K562 (cell line): ENCODE results near the gene GP1BB. TPM values are rescaled to one million over a fixed set of nuclear protein-coding genes. Genes with fewer than 3 reads are reported as not detected.
A peak's percentile ranks its signal among the peaks of the same experiment; 100 is the strongest.

Experiments
- CC2D1A ChIP-seq: fragments of 450-650 bp; IDR thresholded peaks from 2 replicates; pipeline ENCODE4 v1.6.1; 2017; ENCODE audit warnings: mild to moderate bottlenecking
- HMGXB4 ChIP-seq: sonication (generic); formaldehyde crosslinking; IDR thresholded peaks from 2 replicates; pipeline ENCODE4 v1.8.1; 2023; ENCODE audit warnings: mild to moderate bottlenecking, missing genetic modification reagents
- MAX ChIP-seq: sonication (generic); formaldehyde crosslinking; IDR thresholded peaks from 2 replicates; pipeline ENCODE4 v1.9.0; 2022; ENCODE audit warnings: mild to moderate bottlenecking, missing genetic modification reagents
- MNT ChIP-seq, 2 experiments: fragments of 450-650 bp; conservative IDR thresholded peaks; 2 replicates each; pipeline ENCODE4 v1.6.1; 2017; ENCODE audit warnings: mild to moderate bottlenecking in 2 of 2, moderate library complexity in 2 of 2
- REST ChIP-seq, 2 experiments: fragments of 450-650 bp; formaldehyde crosslinking in 1 of 2; IDR thresholded peaks; 2 replicates each; pipeline versions ENCODE4 v1.4.0 to v1.6.1; 2014 to 2020; ENCODE audit warnings: mild to moderate bottlenecking in 2 of 2, borderline replicate concordance in 1 of 2, low read depth in 1 of 2
- SMAD1 ChIP-seq: fragments of 150-350 bp; IDR thresholded peaks from 2 replicates; pipeline ENCODE4 v1.6.1; 2014; ENCODE audit warnings: low read length, low read depth; ENCODE audit not compliant: partially characterized antibody
- SMARCC2 ChIP-seq: fragments of 450-650 bp; IDR thresholded peaks from 2 replicates; pipeline ENCODE4 v1.6.1; 2017; ENCODE audit warnings: antibody characterized with exemption, moderate library complexity, mild to moderate bottlenecking, low read depth
- TCF7L2 ChIP-seq: fragments of 150-350 bp; IDR thresholded peaks from 2 replicates; pipeline ENCODE4 v1.6.1; 2016; ENCODE audit warnings: low read depth, mild to moderate bottlenecking, low read length, moderate library complexity
- ZNF133 ChIP-seq: fragments of 250-450 bp; sonication (Bioruptor Pico); IDR thresholded peaks from 2 replicates; pipeline ENCODE4 v1.4.0; 2020; ENCODE audit warnings: mild to moderate bottlenecking
- ZNF512 ChIP-seq: IDR thresholded peaks from 2 replicates; pipeline ENCODE4 v1.6.1; 2016; ENCODE audit warnings: missing genetic modification characterization, missing compliant biosample characterization
- ZNF655 ChIP-seq: fragments of 250-450 bp; sonication (Bioruptor Pico); IDR thresholded peaks from 2 replicates; pipeline ENCODE4 v1.5.0; 2021
- polyA plus RNA-seq, 8 experiments: library from polyadenylated mRNA; depleted of rRNA in 4 of 8; stranded (reverse) in 5 of 8; unstranded in 3 of 8; fragments of >200 nt; fragmentation: Nextera tagmentation in 2 of 8; fragmentation: Illumina TruSeq in 1 of 8; extraction: Ambion mirVana in 2 of 8; extraction: Trizol in 1 of 8; gene quantifications; 2 replicates each; pipeline versions ENCODE4 v1.2.1 to v1.2.3, GENCODE V29; 2011 to 2014; ENCODE audit warnings: inconsistent platforms in 1 of 8, missing spikeins in 1 of 8
- total RNA-seq, 7 experiments: library from RNA; depleted of rRNA in 6 of 7; stranded (reverse); fragments of >200 nt in 6 of 7; fragmentation: Illumina TruSeq in 2 of 7; extraction: Trizol in 2 of 7; gene quantifications; 2 replicates each; pipeline versions ENCODE4 v1.2.1 to v1.2.3, GENCODE V29; 2011 to 2021; ENCODE audit warnings: low replicate concordance in 1 of 7

Gene GP1BB
- total and polyA plus RNA-seq, 9 of the 15 experiments (the other 6 are each of a cell fraction or from before 2014, with no cell fraction given): 0.69 to 162 (median 2.8) TPM

DNA sequence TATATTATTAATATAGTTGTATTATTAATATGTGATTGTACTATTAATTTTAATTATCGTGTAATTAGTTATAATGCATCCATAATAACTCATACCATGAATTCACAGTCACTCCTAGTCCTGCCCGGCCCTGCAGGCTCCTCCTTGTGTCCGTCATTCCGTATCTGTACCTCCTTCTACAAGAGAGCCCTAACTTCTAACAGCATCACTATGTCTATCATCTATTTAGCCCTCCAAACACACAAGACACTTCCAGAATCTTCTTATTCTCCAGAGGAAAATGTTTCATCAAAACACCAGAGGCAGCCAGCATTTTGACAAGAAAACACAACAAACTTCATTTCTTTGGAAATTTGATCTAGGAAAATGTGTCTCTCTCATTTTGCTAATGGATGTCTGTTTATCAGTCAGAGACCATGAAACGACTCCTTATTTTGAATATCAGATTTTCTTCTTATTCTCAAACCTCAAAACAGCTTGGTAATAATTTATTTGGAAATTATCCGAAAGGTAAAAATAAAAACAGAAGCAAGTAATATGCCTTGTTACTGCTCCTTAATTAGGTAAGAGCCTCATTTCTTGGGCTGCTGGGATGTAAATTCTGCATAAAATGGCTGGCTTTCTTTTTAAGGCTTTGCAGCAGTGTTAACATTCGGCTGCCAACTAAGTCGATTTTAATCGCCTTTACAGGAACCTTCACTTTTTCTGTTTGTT is 32.2 kb upstream of the GP1BB start (continued):
- TF ChIP-seq ZNF512 (tag): no peak
- TF ChIP-seq SMARCC2: no peak
- TF ChIP-seq ZNF655 (CRISPR knock-in tag): no peak
- TF ChIP-seq REST (IDR thresholded peaks at IDR 0.05; ENCODE audit: borderline replicate concordance): no peak
- TF ChIP-seq REST (CRISPR knock-in tag; IDR thresholded peaks at IDR 0.05; ENCODE audit: low read depth): no peak
- no peak for TF ChIP-seq MAX (CRISPR knock-in tag)
- TF ChIP-seq HMGXB4 (CRISPR knock-in tag): no peak
- TF ChIP-seq SMAD1: no peak
- TF ChIP-seq ZNF133 (CRISPR knock-in tag): no peak
- no peak for TF ChIP-seq CC2D1A
- no peak for TF ChIP-seq TCF7L2
- TF ChIP-seq MNT (conservative IDR thresholded peaks at IDR 0.05): peak in 1 of 2 experiments; percentile 35; a peak in 1 of 4 replicates
